HG03469 (cell line): ENCODE measurements around the gene NR3C2.
"Not testable (repeated sequence)": the region's sequence is repeated elsewhere in the genome, so short reads cannot be mapped to it uniquely, and the experiment has no call there.

Source experiments
- ATAC-seq: cut with Tn5 transposase; IDR thresholded peaks from one replicate; pipeline ENCODE4 v1.9.1; 2021; ENCODE audit warnings: mild to moderate bottlenecking, moderate library complexity, moderate number of reproducible peaks; ENCODE audit not compliant: unreplicated experiment

NR3C2 gene

GRCh38 chr4:148089624-148090023 lies 352.6 kb downstream of the NR3C2 start:
- no peak for ATAC-seq

DNA sequence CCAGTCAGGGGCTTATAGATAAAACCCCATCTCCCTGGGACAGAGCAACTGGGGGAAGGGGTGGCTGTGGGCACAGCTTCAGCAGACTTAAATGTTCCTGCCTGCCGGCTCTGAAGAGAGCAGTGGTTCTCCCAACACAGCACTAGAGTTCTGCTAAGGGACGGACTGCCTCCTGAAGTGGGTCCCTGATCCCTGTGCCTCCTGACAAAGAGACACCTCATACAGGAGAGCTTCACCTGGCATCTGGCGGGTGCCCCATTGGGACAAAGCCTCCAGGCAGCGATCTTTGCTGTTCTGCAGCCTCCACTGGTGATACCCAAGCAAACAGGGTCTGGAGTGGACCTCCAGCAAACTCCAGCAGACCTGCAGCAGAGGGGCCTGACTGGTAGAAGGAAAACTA lies 359.1 kb downstream of the NR3C2 start:
- not testable (repeated sequence) for ATAC-seq

GRCh38 chr4:148081745-148082144 lies 360.5 kb downstream of the NR3C2 start:
- ATAC-seq: no peak

GRCh38 chr4:148081267-148081666 lies 360.9 kb downstream of the NR3C2 start:
- no peak for ATAC-seq

DNA sequence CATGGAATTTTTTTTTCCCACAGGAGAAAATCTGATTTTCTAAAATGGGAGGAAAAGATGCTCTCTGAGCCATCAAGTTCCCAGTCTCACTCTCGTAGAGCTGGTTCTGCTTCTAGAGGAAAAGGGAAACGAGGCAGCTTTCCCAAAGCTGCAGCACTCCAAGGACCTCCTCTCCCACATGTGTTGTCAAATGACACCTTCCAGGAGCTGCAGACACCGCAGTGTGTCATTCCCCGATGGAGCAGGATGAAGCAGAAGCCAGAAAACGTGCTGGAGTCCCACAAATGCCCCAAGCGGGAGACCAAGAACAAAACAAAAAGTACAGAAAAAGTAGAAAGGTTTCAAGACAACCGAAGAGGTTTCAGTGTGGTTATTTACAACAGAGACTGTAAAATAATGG lies 362.3 kb downstream of the NR3C2 start:
- no peak for ATAC-seq

DNA sequence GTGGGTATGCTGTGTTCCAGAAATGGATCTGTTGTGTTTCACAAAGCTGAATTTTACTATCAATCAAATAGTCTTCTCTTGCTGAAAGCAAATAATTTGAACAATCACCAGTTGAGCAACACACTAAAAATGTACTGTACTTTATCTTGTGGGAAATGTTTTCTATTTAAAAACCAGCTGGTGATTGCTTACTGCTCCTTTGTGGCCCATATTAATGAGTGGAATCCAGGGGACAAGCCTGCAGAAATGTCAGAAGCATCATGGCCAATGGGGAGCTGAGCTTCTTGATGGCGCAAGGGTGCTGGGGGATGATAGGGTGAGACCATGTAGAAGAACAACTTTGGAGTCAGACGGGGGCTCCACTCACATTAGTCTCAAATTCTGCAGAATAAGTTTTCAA lies 364.2 kb downstream of the NR3C2 start:
- ATAC-seq: no peak

- no peak for ATAC-seq
These were observed 364.6 kb downstream of the NR3C2 start for GRCh38 chr4:148077581-148077980.

DNA sequence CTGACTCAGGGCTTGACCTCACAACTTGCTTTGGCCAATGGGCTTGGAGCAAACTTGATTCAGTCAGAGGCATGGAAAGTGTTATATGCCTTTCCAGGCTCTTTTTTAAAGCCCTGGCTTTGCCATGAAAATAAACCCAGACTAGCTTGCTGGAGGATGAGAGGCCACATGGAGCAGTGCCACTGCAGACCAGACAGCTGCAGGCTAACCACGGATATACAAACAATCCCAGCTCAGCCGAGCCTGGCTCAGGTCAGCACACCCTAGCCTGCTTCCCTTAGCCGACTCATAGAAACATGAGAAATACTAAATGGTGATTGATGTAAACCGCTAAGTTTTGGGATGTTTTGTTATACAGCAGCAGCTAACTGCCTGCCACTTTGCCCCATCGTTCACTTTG lies 365.2 kb downstream of the NR3C2 start:
- ATAC-seq: no peak

GRCh38 chr4:148075438-148075837 lies 366.8 kb downstream of the NR3C2 start:
- ATAC-seq: no peak

DNA sequence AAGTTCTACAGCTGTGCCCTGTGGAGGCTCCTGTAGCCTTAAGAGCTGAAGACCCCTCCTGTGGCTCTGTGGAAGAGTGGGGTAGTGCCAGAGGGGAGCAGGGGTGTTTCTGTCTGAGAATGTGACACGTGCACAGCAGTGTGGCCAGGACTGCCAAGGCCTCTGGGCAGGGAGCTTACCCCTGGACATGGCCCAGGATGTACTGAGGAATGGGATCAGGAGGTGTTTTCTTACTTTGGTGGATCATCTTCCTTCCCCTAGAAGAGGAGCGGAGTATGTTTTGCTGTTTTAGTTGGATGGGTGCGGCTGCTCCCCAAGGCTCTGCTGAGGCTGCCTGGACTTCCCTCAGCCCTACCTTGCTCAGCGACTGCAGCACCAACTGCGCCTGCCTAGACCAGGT lies 367.8 kb downstream of the NR3C2 start:
- no peak for ATAC-seq

DNA sequence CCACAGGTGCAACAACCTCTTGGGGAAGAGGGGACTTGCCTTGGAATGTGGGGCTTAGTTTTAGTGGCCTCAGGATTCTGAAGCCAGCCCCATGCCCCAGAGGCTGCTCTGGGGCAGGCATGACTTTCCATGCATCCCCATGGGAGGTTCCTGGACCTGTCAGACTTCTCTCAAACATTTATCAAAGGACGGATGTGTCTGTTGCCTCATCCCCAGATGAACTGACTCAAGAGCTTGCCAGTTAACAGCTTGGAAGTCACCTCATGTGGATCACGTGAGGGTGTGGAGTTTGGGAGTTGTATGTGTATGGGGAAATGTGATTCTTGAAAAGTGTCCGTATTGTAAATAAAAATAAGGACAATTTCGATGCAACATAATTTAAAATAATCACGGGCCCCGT lies 368.9 kb downstream of the NR3C2 start:
- no peak for ATAC-seq

DNA sequence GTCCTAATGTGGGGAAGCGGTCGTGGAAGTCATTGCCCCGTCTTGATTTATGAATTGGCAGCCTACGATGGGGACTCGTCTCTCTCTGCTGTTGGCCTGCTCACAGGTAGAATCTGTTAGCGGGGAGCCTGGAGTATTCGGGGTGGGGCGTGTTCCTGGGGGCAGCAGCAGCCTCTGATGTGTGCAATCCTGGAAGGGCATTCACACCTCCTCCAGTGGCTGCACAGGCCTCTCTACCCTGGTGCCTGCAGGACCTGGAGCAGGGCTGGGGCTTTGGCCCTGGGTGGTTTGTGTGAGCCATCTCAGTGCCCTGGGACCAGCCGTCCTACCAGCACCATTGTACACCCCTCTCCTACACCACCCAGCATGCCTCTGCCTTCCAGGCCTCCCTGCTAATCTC lies 369.4 kb downstream of the NR3C2 start:
- ATAC-seq: no peak

- ATAC-seq: no peak
These were observed 371.2 kb downstream of the NR3C2 start for GRCh38 chr4:148071009-148071408.

- ATAC-seq: no peak
These were observed 372.4 kb downstream of the NR3C2 start for GRCh38 chr4:148069895-148070178.

DNA sequence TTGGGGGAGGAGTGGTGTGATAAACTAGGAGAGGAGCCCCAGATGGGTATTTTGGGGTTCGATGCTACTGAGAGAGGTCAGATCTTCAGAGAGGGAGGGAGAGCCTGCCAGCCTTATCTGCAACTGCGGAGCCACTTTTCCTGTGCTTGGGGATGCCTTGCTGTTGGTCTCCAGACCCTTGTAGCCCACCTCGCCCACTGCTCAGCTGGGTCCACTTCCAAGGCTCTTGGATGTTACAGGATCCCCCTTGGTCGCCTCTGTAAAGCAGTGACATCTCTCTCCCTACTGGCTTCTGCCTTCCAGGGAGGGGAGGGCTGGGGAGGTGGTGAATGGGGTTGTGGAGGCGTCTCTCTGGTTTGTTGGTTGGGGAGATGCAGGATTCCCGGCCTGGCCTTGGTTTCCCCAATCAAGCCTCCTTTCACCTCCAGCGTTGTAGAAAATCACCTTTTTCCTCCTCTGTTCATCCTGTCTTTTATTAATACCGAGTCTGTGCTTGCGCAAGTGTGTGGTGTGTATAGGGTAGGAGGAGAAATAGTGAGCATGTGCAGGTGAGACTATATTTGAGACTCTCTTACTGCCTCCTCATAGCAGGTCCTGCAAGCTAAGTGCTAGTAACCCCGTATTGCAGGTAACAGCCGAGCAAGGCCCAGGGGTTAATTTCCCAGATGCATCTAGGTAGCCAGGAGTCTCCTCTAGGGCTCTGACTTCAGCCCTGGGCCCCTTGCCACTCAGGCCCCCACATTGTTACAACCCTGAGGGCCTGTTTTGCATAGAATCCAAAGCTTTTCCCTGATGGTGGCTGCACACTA lies 372.9 kb downstream of the NR3C2 start:
- ATAC-seq: no peak

DNA sequence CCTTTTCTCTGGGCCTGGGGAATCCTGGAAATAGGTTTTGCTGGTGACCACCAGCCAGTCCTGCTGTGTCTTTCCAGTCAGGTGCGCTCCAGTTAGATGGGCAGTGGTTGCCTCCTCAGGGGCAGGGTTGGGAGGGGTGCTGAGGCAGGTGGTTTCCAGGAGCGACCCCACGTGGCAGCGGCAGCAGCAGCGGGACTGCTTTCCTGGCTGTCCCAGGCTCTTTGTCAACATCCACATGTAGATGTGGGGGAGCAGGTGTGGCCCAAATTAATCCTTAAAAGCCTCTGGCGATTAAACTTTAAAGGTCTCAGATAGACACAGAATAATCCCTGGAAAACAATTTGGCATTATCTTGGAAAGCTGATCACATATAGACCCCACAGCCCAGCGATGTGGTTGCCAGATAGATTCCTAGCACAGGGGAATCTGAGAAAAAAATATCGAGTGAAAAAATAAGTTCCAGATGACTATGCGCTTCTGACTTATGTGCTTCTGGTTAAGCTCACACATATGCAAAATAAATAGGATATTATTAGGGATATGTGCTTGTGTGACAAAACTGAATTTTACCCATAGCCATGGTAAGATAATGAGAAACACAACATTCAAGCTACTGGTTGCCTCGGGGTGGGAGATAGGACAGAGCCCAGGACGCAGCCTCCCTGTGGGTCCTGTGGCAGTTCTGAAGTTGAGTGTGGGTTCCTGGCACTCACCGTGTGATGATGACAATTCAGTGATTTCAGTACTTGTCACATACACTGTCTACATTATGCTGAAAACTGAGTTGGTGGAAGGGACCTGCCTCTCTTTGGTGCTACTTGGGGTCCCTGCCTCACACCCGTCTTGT lies 373.9 kb downstream of the NR3C2 start:
- ATAC-seq: no peak

GRCh38 chr4:148067301-148067916 lies 374.8 kb downstream of the NR3C2 start:
- ATAC-seq: no peak

- no peak for ATAC-seq
These were observed 377.1 kb downstream of the NR3C2 start for GRCh38 chr4:148065075-148065474.

DNA sequence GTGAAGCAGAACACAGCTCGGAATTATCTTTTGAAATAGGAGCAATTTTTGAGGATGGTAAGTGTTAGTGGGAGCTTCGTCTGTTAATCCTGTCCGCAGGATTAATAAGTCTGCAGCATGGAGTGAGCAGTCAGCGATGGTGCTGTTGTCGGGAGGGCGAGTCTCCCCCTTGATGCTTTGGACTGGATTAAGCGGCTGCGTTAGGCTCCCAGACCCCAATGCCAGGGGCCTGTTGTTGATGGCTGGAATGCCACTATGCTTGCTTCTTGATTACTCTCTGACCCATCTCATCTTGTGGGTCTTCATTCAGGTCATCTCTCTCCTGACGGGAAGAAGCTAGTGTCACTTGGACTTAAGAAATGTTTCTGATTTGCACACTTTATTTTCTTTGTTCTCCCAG lies 377.8 kb downstream of the NR3C2 start:
- no peak for ATAC-seq

GRCh38 chr4:148062301-148062950 lies 379.8 kb downstream of the NR3C2 start:
- no peak for ATAC-seq

GRCh38 chr4:148061795-148062194 lies 380.4 kb downstream of the NR3C2 start:
- ATAC-seq: no peak

GRCh38 chr4:148061141-148061481 lies 381.1 kb downstream of the NR3C2 start:
- ATAC-seq: no peak
